Astrocyte (in vitro differentiated cells and primary cell): Measurements from ENCODE around the gene STBD1. TPM values are rescaled to one million over a fixed set of nuclear protein-coding genes. Genes with fewer than 3 reads are reported as not detected.
"Not testable (repeated sequence)": the region's sequence is repeated elsewhere in the genome, so short reads cannot be mapped to it uniquely, and the experiment has no call there.

Experiments used
- DNase-seq: peaks from one replicate; pipeline ENCODE4 v3.0.0-alpha.2; 2010; ENCODE audit warnings: low read depth
- FAIRE-seq: peaks from 2 replicates; lab custom pipeline; 2011; peaks lifted over from hg19 to GRCh38; lab: Jason Lieb, UNC
- H2AFZ ChIP-seq: 2 replicates; pipeline ENCODE4 v1.6.0; 2012; ENCODE audit warnings: low read depth, low read length, inconsistent platforms
- H3K27ac ChIP-seq: 2 replicates; pipeline ENCODE4 v1.5.1; 2011; ENCODE audit warnings: low read depth, low read length, inconsistent platforms
- H3K27me3 ChIP-seq: 2 replicates; pipeline ENCODE4 v1.6.0; 2011; ENCODE audit warnings: low read length, inconsistent platforms; ENCODE audit not compliant: insufficient read depth
- H3K36me3 ChIP-seq: 2 replicates; pipeline ENCODE4 v1.5.1; 2011; ENCODE audit warnings: low read length, inconsistent platforms; ENCODE audit not compliant: insufficient read depth
- H3K4me1 ChIP-seq: 2 replicates; pipeline ENCODE4 v1.5.1; 2011; ENCODE audit warnings: low read length, inconsistent platforms; ENCODE audit not compliant: insufficient read depth
- H3K4me2 ChIP-seq: 2 replicates; pipeline ENCODE4 v1.6.0; 2012; ENCODE audit warnings: low read length, inconsistent platforms
- H3K4me3 ChIP-seq: 2 replicates; pipeline ENCODE4 v1.5.1; 2011; ENCODE audit warnings: low read depth, mild to moderate bottlenecking, low read length, inconsistent platforms; ENCODE audit not compliant: insufficient read depth
- H3K79me2 ChIP-seq: 2 replicates; pipeline ENCODE4 v1.6.0; 2012; ENCODE audit warnings: mild to moderate bottlenecking, low read length, inconsistent platforms; ENCODE audit not compliant: insufficient read depth
- H3K9ac ChIP-seq: 2 replicates; pipeline ENCODE4 v1.6.0; 2012; ENCODE audit warnings: mild to moderate bottlenecking, low read length, inconsistent platforms
- H3K9me3 ChIP-seq: 2 replicates; pipeline ENCODE4 v1.5.1; 2012; ENCODE audit warnings: low read depth, mild to moderate bottlenecking, low read length, inconsistent platforms; ENCODE audit not compliant: insufficient read depth
- H4K20me1 ChIP-seq: 2 replicates; pipeline ENCODE4 v1.6.0; 2012; ENCODE audit warnings: low read length, inconsistent platforms; ENCODE audit not compliant: insufficient read depth
- H3K27ac Mint-ChIP-seq: one replicate; pipeline ENCODE4 v1.8.0; 2021; ENCODE audit warnings: mild to moderate bottlenecking, mixed read lengths; ENCODE audit not compliant: unreplicated experiment
- H3K27me3 Mint-ChIP-seq: one replicate; pipeline ENCODE4 v1.8.0; 2021; ENCODE audit warnings: low read depth, mixed read lengths; ENCODE audit not compliant: unreplicated experiment
- H3K36me3 Mint-ChIP-seq: one replicate; pipeline ENCODE4 v1.8.0; 2021; ENCODE audit warnings: low read depth, mixed read lengths; ENCODE audit not compliant: unreplicated experiment
- H3K4me1 Mint-ChIP-seq: one replicate; pipeline ENCODE4 v1.8.0; 2021; ENCODE audit warnings: low read depth, mixed read lengths; ENCODE audit not compliant: unreplicated experiment
- H3K4me3 Mint-ChIP-seq: one replicate; pipeline ENCODE4 v1.8.0; 2021; ENCODE audit warnings: mild to moderate bottlenecking, moderate library complexity, mixed read lengths; ENCODE audit not compliant: unreplicated experiment
- H3K9me3 Mint-ChIP-seq: one replicate; pipeline ENCODE4 v1.8.0; 2021; ENCODE audit warnings: mild to moderate bottlenecking, mixed read lengths; ENCODE audit not compliant: unreplicated experiment
- CTCF ChIP-seq: IDR thresholded peaks from 2 replicates; pipeline ENCODE4 v1.5.1; 2011; ENCODE audit warnings: low read depth, mild to moderate bottlenecking, inconsistent platforms, low read length, moderate library complexity; ENCODE audit not compliant: insufficient read depth
- EZH2 ChIP-seq: IDR thresholded peaks from 2 replicates; pipeline ENCODE4 v1.6.1; 2012; ENCODE audit warnings: mild to moderate bottlenecking, low read length, inconsistent platforms; ENCODE audit not compliant: insufficient read depth
- total RNA-seq: library from RNA; stranded (reverse); gene quantifications from 2 replicates; pipeline ENCODE4 v1.2.1, GENCODE V29; 2021

STBD1 gene
- total RNA-seq, 1 donor from 2014 or later, result 7.2 TPM

DNA sequence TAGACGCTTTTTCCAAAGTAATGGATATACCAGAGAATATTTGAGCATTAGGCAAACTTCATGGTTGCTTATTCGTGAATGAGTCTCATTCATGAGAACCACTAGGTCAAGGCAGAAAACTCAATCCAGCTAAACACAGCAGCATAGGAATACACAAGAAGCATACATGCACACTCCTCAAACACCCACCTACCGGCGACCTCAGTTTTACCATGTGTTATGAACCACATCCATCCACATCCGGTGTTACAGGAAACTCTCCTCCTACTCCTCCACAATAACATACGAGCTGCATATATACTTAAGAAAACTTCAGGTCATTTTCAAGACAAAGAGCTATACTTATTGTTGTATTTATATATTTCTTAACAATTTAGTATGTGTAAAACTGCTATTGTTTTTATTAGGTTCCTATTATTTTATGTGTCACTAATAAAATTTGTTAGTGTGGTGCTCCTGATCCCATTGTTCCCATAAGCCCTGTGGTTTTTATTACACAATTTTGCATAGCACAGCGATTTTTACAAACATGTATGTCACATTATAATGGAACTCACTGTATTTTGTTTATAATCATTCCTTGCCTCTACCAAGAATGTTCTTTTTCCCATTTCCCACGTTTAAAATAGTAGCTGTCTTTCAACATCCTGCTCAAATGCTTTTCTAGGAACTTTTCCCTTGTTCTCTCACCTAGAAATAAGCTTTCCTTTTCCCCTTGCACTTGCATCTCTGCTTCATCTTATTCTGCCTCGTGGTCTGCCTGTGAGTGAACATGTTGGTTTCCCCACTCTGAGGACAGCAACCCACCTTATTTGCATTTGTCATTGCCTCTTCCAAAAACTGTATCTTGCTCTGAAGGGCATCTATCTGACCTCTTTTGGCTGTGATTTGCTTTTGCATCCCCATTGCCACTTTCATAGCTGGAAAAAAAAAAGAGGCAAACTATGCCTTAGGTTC, 48.3 kb downstream of the STBD1 start:
- Mint-ChIP-seq H3K9me3 (peaks cover 9% of the 10 kb centered on the region), H3K4me1 (no peaks in the 10 kb centered on the region), H3K27ac (no peak overlapping the region), H3K36me3 (no peaks in the 10 kb centered on the region), H3K27me3 (peaks cover 2% of the 10 kb centered on the region), H3K4me3 (no peak overlapping the region)
- H3K4me2 ChIP-seq, result no peak overlapping the region
- no peak overlapping the region for H2AFZ ChIP-seq
- H3K27ac ChIP-seq, result no peak overlapping the region
- DNase-seq (no peak), FAIRE-seq (no peak)
- H3K9me3 ChIP-seq, result no peaks in the 10 kb centered on the region
- no peaks in the 10 kb centered on the region for H3K79me2 ChIP-seq
- no peaks in the 10 kb centered on the region for H3K36me3 ChIP-seq
- no peak overlapping the region for H3K9ac ChIP-seq
- H3K27me3 ChIP-seq, result no peaks in the 10 kb centered on the region
- H3K4me1 ChIP-seq, result no peaks in the 10 kb centered on the region
- no peak for TF ChIP-seq EZH2
- no peak for TF ChIP-seq CTCF
- no peaks in the 10 kb centered on the region for H4K20me1 ChIP-seq
- no peak overlapping the region for H3K4me3 ChIP-seq

DNA sequence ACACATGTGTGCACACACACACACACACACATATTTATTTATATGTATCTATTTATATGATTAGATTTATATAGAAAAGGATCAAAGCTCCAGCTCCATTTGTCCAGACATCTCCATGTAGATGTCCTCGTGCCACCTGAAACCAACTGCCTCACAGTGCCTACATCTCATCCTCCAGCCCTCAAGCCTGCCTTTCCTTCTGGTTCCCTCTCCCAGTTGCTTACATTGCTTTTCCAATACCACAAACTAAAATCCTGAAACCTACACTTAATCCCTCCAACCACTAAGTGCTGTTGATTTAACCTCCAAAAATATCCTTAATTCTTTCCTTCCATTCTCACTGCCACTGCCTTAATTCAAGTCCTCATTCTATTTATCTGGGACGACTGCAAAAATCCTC, 51.4 kb downstream of the STBD1 start:
- H3K79me2 ChIP-seq, result no peaks in the 10 kb centered on the region
- Mint-ChIP-seq H3K9me3 (peaks cover 14% of the 10 kb centered on the region), H3K4me3 (no peak overlapping the region), H3K27ac (no peak overlapping the region), H3K36me3 (peaks cover 1% of the 10 kb centered on the region), H3K4me1 (no peaks in the 10 kb centered on the region), H3K27me3 (peaks cover 2% of the 10 kb centered on the region)
- H3K4me2 ChIP-seq, result no peak overlapping the region
- DNase-seq (no peak), FAIRE-seq (no peak)
- no peaks in the 10 kb centered on the region for H3K4me1 ChIP-seq
- no peak overlapping the region for H3K27ac ChIP-seq
- H3K27me3 ChIP-seq, result no peaks in the 10 kb centered on the region
- no peak overlapping the region for H3K9ac ChIP-seq
- H2AFZ ChIP-seq, result no peak overlapping the region
- H3K4me3 ChIP-seq, result no peak overlapping the region
- no peaks in the 10 kb centered on the region for H4K20me1 ChIP-seq
- H3K9me3 ChIP-seq, result no peaks in the 10 kb centered on the region
- TF ChIP-seq CTCF (no peak), EZH2 (no peak)
- no peaks in the 10 kb centered on the region for H3K36me3 ChIP-seq

- H3K79me2 ChIP-seq, H3K4me1 Mint-ChIP-seq, H3K27ac ChIP-seq, H3K36me3 Mint-ChIP-seq, H3K4me2 ChIP-seq, DNase-seq, H3K27me3 ChIP-seq, H4K20me1 ChIP-seq, H2AFZ ChIP-seq, FAIRE-seq, H3K4me1 ChIP-seq, H3K4me3 ChIP-seq, H3K36me3 ChIP-seq, H3K27ac Mint-ChIP-seq, H3K27me3 Mint-ChIP-seq, H3K9ac ChIP-seq, H3K9me3 ChIP-seq, H3K4me3 Mint-ChIP-seq: not testable (repeated sequence)
- peaks cover 14% of the 10 kb centered on the region for H3K9me3 Mint-ChIP-seq
Measured at GRCh38 chr4:76359881-76360466, 53.4 kb downstream of the STBD1 start.

Other genes with a start within 250 kb of the STBD1 start
- gene ART3, start 232.0 kb upstream of the STBD1 start, total RNA-seq, result not detected in 2 replicates
- gene NUP54, start 158.3 kb upstream of the STBD1 start, total RNA-seq, result 30.4 and 34.2 TPM in 2 replicates
- 172 and 211 TPM in 2 replicates for gene SCARB2, start 92.9 kb upstream of the STBD1 start, total RNA-seq
- gene FAM47E, start 55.0 kb upstream of the STBD1 start, total RNA-seq, result 0.54 and 0.84 TPM in 2 replicates
- not detected in 2 replicates for gene CCDC158, start 114.4 kb downstream of the STBD1 start, total RNA-seq
- gene SHROOM3, start 128.5 kb downstream of the STBD1 start, total RNA-seq, result 50.9 and 64.6 TPM in 2 replicates